SK-N-SH (cell line): Measurements from ENCODE around the gene SNX2. TPM values are rescaled to one million over a fixed set of nuclear protein-coding genes. Genes with fewer than 3 reads are reported as not detected.
A peak's percentile ranks its signal among the peaks of the same experiment; 100 is the strongest.

Source experiments
- CTCF ChIA-PET: fragments of 300-600, 350-600 bp; formaldehyde crosslinking; extraction: SDS; loops from one replicate; lab custom pipeline; 2021; lab: Yijun Ruan, JAX
- POLR2A ChIA-PET: fragments of 350-600 bp; sonication (Branson Sonifier 250); formaldehyde crosslinking; extraction: SDS; loops from one replicate; lab custom pipeline; 2020; ENCODE audit warnings: antibody characterized with exemption, inconsistent platforms; lab: Yijun Ruan, JAX
- DNase-seq: peaks from one replicate; pipeline ENCODE4 v3.0.0; 2012
- H2AFZ ChIP-seq: fragments of 200-600 bp; sonication (generic); 2 replicates; pipeline ENCODE4 v1.8.1; 2016; ENCODE audit warnings: antibody characterized with exemption, mild to moderate bottlenecking, low read depth
- H3F3A ChIP-seq: fragments of 200-600 bp; sonication (generic); replicated peaks from 2 replicates; pipeline ENCODE3; 2016; ENCODE audit warnings: antibody characterized with exemption, mild to moderate bottlenecking; ENCODE audit not compliant: insufficient read depth
- H3K27ac ChIP-seq, 2 experiments: fragments of 200-500 bp in 1 of 2; fragments of 200-600 bp in 1 of 2; sonication (Bioruptor generic) in 1 of 2; sonication (generic), shearing (Covaris generic) in 1 of 2; 2 replicates each; pipeline versions ENCODE4 v1.5.1 to v1.6.1; 2014 to 2016; ENCODE audit warnings: low read depth in 2 of 2, inconsistent platforms in 1 of 2, low read length in 1 of 2, mild to moderate bottlenecking in 1 of 2, mixed read lengths in 1 of 2
- H3K27me3 ChIP-seq: fragments of 200-600 bp; sonication (generic), shearing (Covaris generic); 2 replicates; pipeline ENCODE4 v1.6.1; 2016; ENCODE audit warnings: mixed run types; ENCODE audit not compliant: insufficient read depth
- H3K36me3 ChIP-seq, 2 experiments: fragments of 200-500 bp in 1 of 2; fragments of 200-600 bp in 1 of 2; sonication (Bioruptor generic) in 1 of 2; sonication (generic) in 1 of 2; replicated peaks in 1 of 2; 2 replicates each; pipeline versions ENCODE3 to v1.5.1; 2014 to 2016; ENCODE audit warnings: low read length in 1 of 2, mild to moderate bottlenecking in 1 of 2; ENCODE audit not compliant: insufficient read depth in 2 of 2, control insufficient read depth in 1 of 2
- H3K4me1 ChIP-seq, 2 experiments: fragments of 200-500 bp in 1 of 2; fragments of 200-600 bp in 1 of 2; sonication (Bioruptor generic) in 1 of 2; sonication (generic), shearing (Covaris generic) in 1 of 2; 2 replicates each; pipeline versions ENCODE4 v1.5.1 to v1.6.1; 2014 to 2016; ENCODE audit warnings: low read depth in 1 of 2, low read length in 1 of 2, mixed run types in 1 of 2; ENCODE audit not compliant: insufficient read depth in 2 of 2, control insufficient read depth in 1 of 2
- H3K4me2 ChIP-seq: fragments of 200-600 bp; sonication (generic), shearing (Covaris generic); 2 replicates; pipeline ENCODE4 v1.6.1; 2017; ENCODE audit warnings: mixed run types
- H3K4me3 ChIP-seq, 2 experiments: fragments of 200-500 bp in 1 of 2; fragments of 200-600 bp in 1 of 2; sonication (Bioruptor generic) in 1 of 2; sonication (generic), shearing (Covaris generic) in 1 of 2; 2 replicates each; pipeline versions ENCODE4 v1.5.1 to v1.8.1; 2014 to 2016; ENCODE audit warnings: low read depth in 2 of 2, inconsistent platforms in 1 of 2, low read length in 1 of 2, mild to moderate bottlenecking in 1 of 2, mixed read lengths in 1 of 2, moderate library complexity in 1 of 2
- H3K79me2 ChIP-seq: fragments of 200-600 bp; sonication (generic); 2 replicates; pipeline ENCODE4 v1.8.1; 2017; ENCODE audit warnings: mild to moderate bottlenecking; ENCODE audit not compliant: insufficient read depth
- H3K9ac ChIP-seq: fragments of 200-600 bp; sonication (generic); 2 replicates; pipeline ENCODE4 v1.6.1; 2017; ENCODE audit warnings: mixed run types
- H3K9me2 ChIP-seq: fragments of 200-600 bp; sonication (generic); 2 replicates; pipeline ENCODE4 v1.6.1; 2017; ENCODE audit warnings: mixed run types
- H3K9me3 ChIP-seq: fragments of 200-600 bp; sonication (generic); 2 replicates; pipeline ENCODE4 v1.6.1; 2017; ENCODE audit warnings: mixed run types, mild to moderate bottlenecking, moderate library complexity
- H4K20me1 ChIP-seq: fragments of 200-600 bp; sonication (generic); 2 replicates; pipeline ENCODE4 v1.6.1; 2017; ENCODE audit warnings: mild to moderate bottlenecking, mixed run types; ENCODE audit not compliant: insufficient read depth
- CHD2 ChIP-seq: fragments of 150-350 bp; IDR thresholded peaks from 2 replicates; pipeline ENCODE4 v1.6.1; 2018; ENCODE audit warnings: low read length; ENCODE audit not compliant: partially characterized antibody
- EZH2phosphoT487 ChIP-seq: fragments of 200-600 bp; sonication (generic); IDR thresholded peaks from 2 replicates; pipeline ENCODE4 v1.6.1; 2017; ENCODE audit warnings: low read depth, mixed run types, mild to moderate bottlenecking, antibody characterized with exemption, moderate library complexity, borderline replicate concordance
- FOSL2 ChIP-seq: IDR thresholded peaks from 2 replicates; pipeline ENCODE4 v1.4.0; 2012; ENCODE audit warnings: low read depth, mild to moderate bottlenecking, moderate library complexity, borderline replicate concordance
- FOXJ3 ChIP-seq: sonication (generic); formaldehyde crosslinking; IDR thresholded peaks from 2 replicates; pipeline ENCODE4 v1.5.1; 2020; ENCODE audit warnings: mild to moderate bottlenecking, missing genetic modification reagents
- FOXM1 ChIP-seq: IDR thresholded peaks from 2 replicates; pipeline ENCODE4 v1.4.0; 2012; ENCODE audit warnings: low read depth, mild to moderate bottlenecking
- GATA2 ChIP-seq: sonication (generic); formaldehyde crosslinking; IDR thresholded peaks from 2 replicates; pipeline ENCODE4 v1.5.0; 2020; ENCODE audit warnings: mild to moderate bottlenecking, missing genetic modification reagents
- JUND ChIP-seq: IDR thresholded peaks from 2 replicates; pipeline ENCODE4 v1.4.0; 2012
- MEF2A ChIP-seq: IDR thresholded peaks from 2 replicates; pipeline ENCODE4 v1.4.0; 2012; ENCODE audit warnings: low read depth, borderline replicate concordance
- NFIC ChIP-seq: IDR thresholded peaks from 2 replicates; pipeline ENCODE4 v1.4.0; 2012; ENCODE audit warnings: borderline replicate concordance
- RAD21 ChIP-seq: IDR thresholded peaks from 2 replicates; pipeline ENCODE4 v1.6.1; 2012; ENCODE audit warnings: mild to moderate bottlenecking, low read length
- RCOR1 ChIP-seq: fragments of 150-350 bp; IDR thresholded peaks from 2 replicates; pipeline ENCODE4 v1.6.1; 2017; ENCODE audit warnings: antibody characterized with exemption, low read length
- SIN3A ChIP-seq: IDR thresholded peaks from 2 replicates; pipeline ENCODE4 v1.6.1; 2012; ENCODE audit warnings: low read depth, mild to moderate bottlenecking, low read length, moderate library complexity, borderline replicate concordance
- TCF12 ChIP-seq: IDR thresholded peaks from 2 replicates; pipeline ENCODE4 v1.4.0; 2012
- YY1 ChIP-seq: IDR thresholded peaks from 2 replicates; pipeline ENCODE4 v1.4.0; 2012; ENCODE audit warnings: low read depth, mild to moderate bottlenecking
- WGBS: methylation state at CpG from one replicate; pipeline ENCODE4 v1.1.6; 2017; ENCODE audit warnings: low lambda C conversion rate; 5-methylcytosine and 5-hydroxymethylcytosine counted together
- polyA plus RNA-seq, 3 experiments: library from polyadenylated mRNA; depleted of rRNA; stranded (reverse); fragments of >200 nt; gene quantifications; 2 replicates each; pipeline ENCODE4 v1.2.3, GENCODE V29; 2012
- TF ChIP-seq, protein P1 (sequence below): fragments of 150-350 bp; IDR thresholded peaks from 2 replicates; pipeline ENCODE4 v1.6.1; 2016; ENCODE audit warnings: mild to moderate bottlenecking, low read depth, low read length
- TF ChIP-seq, protein P2 (sequence below): IDR thresholded peaks from 2 replicates; pipeline ENCODE4; 2012
- TF ChIP-seq, protein P3 (sequence below): fragments of 150-350 bp; IDR thresholded peaks from 2 replicates; pipeline ENCODE4 v1.6.1; 2017; ENCODE audit warnings: antibody characterized with exemption, low read length, low read depth, borderline replicate concordance
- TF ChIP-seq, protein P4 (sequence below): IDR thresholded peaks from 2 replicates; pipeline ENCODE4 v1.6.1; 2012; ENCODE audit warnings: mild to moderate bottlenecking, low read depth, low read length, moderate library complexity
- TF ChIP-seq, protein P5 (sequence below): IDR thresholded peaks from 2 replicates; pipeline ENCODE4 v1.4.0; 2012; ENCODE audit warnings: low read depth, borderline replicate concordance

Gene SNX2
- polyA plus RNA-seq, 1 of the 3 experiments (the other 2 are of a cell fraction), result 17.4 TPM

DNA sequence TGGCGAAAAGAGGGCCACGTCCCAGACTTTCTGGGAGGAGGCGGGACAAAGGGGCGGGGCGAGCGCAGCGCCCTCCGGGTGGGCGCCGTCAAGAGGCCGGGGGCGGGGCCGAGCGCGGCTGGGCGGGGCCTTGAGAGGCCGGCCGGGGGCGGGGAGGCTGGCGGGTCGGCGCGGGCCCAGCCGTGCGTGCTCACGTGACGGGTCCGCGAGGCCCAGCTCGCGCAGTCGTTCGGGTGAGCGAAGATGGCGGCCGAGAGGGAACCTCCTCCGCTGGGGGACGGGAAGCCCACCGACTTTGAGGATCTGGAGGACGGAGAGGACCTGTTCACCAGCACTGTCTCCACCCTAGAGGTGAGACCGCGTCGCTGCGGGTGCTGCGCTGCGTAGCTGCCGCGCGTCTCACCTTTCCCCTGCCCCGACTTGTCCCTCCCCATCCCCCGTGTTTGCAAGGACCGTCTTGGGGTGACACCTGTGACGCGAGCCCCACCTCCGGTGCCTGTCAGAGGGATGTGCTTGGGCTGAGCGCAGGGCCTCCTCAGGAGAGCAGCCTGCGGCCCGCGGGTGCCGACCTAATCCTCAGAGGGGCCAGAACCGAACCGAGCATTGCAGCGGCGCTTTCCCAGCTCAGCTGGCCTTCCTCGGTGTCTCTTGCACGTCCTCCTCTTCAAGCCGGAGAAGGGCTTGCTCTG is at the start of gene SNX2 (continued):
- TF ChIP-seq, protein P1, sequence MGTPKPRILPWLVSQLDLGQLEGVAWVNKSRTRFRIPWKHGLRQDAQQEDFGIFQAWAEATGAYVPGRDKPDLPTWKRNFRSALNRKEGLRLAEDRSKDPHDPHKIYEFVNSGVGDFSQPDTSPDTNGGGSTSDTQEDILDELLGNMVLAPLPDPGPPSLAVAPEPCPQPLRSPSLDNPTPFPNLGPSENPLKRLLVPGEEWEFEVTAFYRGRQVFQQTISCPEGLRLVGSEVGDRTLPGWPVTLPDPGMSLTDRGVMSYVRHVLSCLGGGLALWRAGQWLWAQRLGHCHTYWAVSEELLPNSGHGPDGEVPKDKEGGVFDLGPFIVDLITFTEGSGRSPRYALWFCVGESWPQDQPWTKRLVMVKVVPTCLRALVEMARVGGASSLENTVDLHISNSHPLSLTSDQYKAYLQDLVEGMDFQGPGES, result no peak
- TF ChIP-seq YY1 (peak; percentile 86), GATA2 (CRISPR knock-in tag) (no peak), MEF2A (no peak), CHD2 (peak; percentile 55), EZH2phosphoT487 (no peak), TCF12 (no peak), RAD21 (no peak), RCOR1 (no peak), JUND (no peak)
- TF ChIP-seq, protein P2, sequence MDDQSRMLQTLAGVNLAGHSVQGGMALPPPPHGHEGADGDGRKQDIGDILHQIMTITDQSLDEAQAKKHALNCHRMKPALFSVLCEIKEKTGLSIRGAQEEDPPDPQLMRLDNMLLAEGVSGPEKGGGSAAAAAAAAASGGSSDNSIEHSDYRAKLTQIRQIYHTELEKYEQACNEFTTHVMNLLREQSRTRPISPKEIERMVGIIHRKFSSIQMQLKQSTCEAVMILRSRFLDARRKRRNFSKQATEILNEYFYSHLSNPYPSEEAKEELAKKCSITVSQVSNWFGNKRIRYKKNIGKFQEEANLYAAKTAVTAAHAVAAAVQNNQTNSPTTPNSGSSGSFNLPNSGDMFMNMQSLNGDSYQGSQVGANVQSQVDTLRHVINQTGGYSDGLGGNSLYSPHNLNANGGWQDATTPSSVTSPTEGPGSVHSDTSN, result no peak
- TF ChIP-seq, protein P3, sequence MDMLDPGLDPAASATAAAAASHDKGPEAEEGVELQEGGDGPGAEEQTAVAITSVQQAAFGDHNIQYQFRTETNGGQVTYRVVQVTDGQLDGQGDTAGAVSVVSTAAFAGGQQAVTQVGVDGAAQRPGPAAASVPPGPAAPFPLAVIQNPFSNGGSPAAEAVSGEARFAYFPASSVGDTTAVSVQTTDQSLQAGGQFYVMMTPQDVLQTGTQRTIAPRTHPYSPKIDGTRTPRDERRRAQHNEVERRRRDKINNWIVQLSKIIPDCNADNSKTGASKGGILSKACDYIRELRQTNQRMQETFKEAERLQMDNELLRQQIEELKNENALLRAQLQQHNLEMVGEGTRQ, result peak; percentile 77; the same call in 1 of the 2 replicates

DNA sequence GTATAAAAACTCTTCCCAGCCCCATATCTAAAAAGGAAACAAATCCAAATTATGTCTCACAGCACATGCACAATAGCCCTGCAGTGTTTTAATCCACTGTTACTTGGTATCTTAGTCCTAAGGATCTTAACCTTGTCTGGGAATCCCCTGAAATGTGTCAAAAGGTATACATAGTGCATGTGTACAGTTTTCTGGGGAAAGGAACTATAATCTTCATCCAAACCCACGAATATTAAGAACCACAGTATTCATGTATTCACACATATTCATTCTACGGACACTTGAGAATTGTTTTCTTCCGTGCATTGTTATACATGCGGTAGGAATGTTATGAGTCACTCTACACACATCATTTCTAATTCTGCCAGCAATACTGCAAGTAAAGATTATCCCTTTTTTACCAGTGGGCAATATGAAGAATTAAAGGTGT is 47.8 kb upstream of the SNX2 start:
- peak overlapping the region in 1 of 2 experiments; percentile 54; a peak in 2 of 4 replicates for H3K27ac ChIP-seq
- H3K9me3 ChIP-seq, result no peaks in the 10 kb centered on the region
- H3K4me2 ChIP-seq, result peak overlapping the region; percentile 70; the same call in 1 of the 2 replicates
- H3K27me3 ChIP-seq, result no peaks in the 10 kb centered on the region
- H3K36me3 ChIP-seq, result no peaks in the 10 kb centered on the region
- no peaks in the 10 kb centered on the region for H4K20me1 ChIP-seq
- peak overlapping the region; percentile 62; the same call in 1 of the 2 replicates for H2AFZ ChIP-seq
- TF ChIP-seq SIN3A (no peak), NFIC (no peak; the same call in 1 of the 2 replicates), JUND (peak; percentile 86), FOSL2 (peak; percentile 90), FOXM1 (no peak), FOXJ3 (CRISPR knock-in tag) (no peak), TCF12 (peak; percentile 34; the same call in 1 of the 2 replicates)
- TF ChIP-seq, protein P2, result peak; percentile 50; the same call in 1 of the 2 replicates
- TF ChIP-seq, protein P4, sequence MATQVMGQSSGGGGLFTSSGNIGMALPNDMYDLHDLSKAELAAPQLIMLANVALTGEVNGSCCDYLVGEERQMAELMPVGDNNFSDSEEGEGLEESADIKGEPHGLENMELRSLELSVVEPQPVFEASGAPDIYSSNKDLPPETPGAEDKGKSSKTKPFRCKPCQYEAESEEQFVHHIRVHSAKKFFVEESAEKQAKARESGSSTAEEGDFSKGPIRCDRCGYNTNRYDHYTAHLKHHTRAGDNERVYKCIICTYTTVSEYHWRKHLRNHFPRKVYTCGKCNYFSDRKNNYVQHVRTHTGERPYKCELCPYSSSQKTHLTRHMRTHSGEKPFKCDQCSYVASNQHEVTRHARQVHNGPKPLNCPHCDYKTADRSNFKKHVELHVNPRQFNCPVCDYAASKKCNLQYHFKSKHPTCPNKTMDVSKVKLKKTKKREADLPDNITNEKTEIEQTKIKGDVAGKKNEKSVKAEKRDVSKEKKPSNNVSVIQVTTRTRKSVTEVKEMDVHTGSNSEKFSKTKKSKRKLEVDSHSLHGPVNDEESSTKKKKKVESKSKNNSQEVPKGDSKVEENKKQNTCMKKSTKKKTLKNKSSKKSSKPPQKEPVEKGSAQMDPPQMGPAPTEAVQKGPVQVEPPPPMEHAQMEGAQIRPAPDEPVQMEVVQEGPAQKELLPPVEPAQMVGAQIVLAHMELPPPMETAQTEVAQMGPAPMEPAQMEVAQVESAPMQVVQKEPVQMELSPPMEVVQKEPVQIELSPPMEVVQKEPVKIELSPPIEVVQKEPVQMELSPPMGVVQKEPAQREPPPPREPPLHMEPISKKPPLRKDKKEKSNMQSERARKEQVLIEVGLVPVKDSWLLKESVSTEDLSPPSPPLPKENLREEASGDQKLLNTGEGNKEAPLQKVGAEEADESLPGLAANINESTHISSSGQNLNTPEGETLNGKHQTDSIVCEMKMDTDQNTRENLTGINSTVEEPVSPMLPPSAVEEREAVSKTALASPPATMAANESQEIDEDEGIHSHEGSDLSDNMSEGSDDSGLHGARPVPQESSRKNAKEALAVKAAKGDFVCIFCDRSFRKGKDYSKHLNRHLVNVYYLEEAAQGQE, result no peak
- TF ChIP-seq, protein P5, sequence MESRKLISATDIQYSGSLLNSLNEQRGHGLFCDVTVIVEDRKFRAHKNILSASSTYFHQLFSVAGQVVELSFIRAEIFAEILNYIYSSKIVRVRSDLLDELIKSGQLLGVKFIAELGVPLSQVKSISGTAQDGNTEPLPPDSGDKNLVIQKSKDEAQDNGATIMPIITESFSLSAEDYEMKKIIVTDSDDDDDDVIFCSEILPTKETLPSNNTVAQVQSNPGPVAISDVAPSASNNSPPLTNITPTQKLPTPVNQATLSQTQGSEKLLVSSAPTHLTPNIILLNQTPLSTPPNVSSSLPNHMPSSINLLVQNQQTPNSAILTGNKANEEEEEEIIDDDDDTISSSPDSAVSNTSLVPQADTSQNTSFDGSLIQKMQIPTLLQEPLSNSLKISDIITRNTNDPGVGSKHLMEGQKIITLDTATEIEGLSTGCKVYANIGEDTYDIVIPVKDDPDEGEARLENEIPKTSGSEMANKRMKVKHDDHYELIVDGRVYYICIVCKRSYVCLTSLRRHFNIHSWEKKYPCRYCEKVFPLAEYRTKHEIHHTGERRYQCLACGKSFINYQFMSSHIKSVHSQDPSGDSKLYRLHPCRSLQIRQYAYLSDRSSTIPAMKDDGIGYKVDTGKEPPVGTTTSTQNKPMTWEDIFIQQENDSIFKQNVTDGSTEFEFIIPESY, result no peak
- no peaks in the 10 kb centered on the region; a peak in 1 of 4 replicates for H3K4me1 ChIP-seq
- peak overlapping the region in 1 of 2 experiments; percentile 20; a peak in 1 of 4 replicates for H3K4me3 ChIP-seq
- DNase-seq, result no peak
- no peaks in the 10 kb centered on the region for H3K79me2 ChIP-seq
- POLR2A ChIA-PET, result no interaction called here
- no peak overlapping the region for H3K9ac ChIP-seq
- no peaks in the 10 kb centered on the region for H3K9me2 ChIP-seq
- CTCF ChIA-PET, result interaction anchor here (1.8 kb wide), 1 partner anchor 23 kb away, joined by 6 read pairs; no protein-coding TSS in a partner anchor
- H3F3A ChIP-seq, result peaks cover 6% of the 10 kb centered on the region
- 9% methylated on average over 4 of the region's 4 CpGs for WGBS
